HEK293 (cell line): ENCODE results near the gene AKIP1.

Experiments
- CTCF ChIA-PET: fragments of 350-600 bp; formaldehyde crosslinking; extraction: SDS; loops from one replicate; lab custom pipeline; 2021; ENCODE audit warnings: antibody characterized with exemption; lab: Yijun Ruan, JAX
- POLR2A ChIA-PET: fragments of 300-600 bp; formaldehyde crosslinking; extraction: SDS; loops from one replicate; lab custom pipeline; 2020; ENCODE audit warnings: antibody characterized with exemption, inconsistent platforms; lab: Yijun Ruan, JAX
- H3K27ac ChIP-seq: fragments of 200-500 bp; sonication (Bioruptor generic); 2 replicates; pipeline ENCODE4 v1.5.1; 2014; ENCODE audit warnings: low read depth, low read length, control low read depth, inconsistent platforms; ENCODE audit errors: extremely low read depth
- H3K36me3 ChIP-seq, 2 experiments: fragments of 200-500 bp in 1 of 2; sonication (Bioruptor generic) in 1 of 2; 1 replicate in 1 of 2; 2 replicates in 1 of 2; pipeline ENCODE4 v1.5.1; 2014 to 2017; ENCODE audit warnings: inconsistent platforms in 2 of 2, low read length in 2 of 2; ENCODE audit not compliant: control insufficient read depth in 2 of 2, insufficient read depth in 1 of 2
- H3K4me1 ChIP-seq: fragments of 200-500 bp; sonication (Bioruptor generic); 2 replicates; pipeline ENCODE4 v1.5.1; 2014; ENCODE audit warnings: mild to moderate bottlenecking, low read length, inconsistent platforms; ENCODE audit not compliant: control insufficient read depth, insufficient read depth
- H3K4me3 ChIP-seq: 2 replicates; pipeline ENCODE4 v1.5.1; 2011; ENCODE audit warnings: low read depth, mild to moderate bottlenecking, control low read depth, low read length, moderate library complexity
- H3K9me3 ChIP-seq: fragments of 200-500 bp; sonication (Bioruptor generic); 2 replicates; pipeline ENCODE4 v1.5.1; 2014; ENCODE audit warnings: low read depth, low read length, inconsistent platforms; ENCODE audit not compliant: control insufficient read depth, insufficient read depth
- HIC1 ChIP-seq: fragments of 450-650 bp; formaldehyde crosslinking; IDR thresholded peaks from 2 replicates; pipeline ENCODE4 v1.5.1; 2016; ENCODE audit warnings: missing biosample characterization, missing genetic modification characterization
- HOXA7 ChIP-seq: sonication (generic); formaldehyde crosslinking; IDR thresholded peaks from 2 replicates; pipeline ENCODE4 v1.8.1; 2022; ENCODE audit warnings: missing genetic modification reagents, borderline replicate concordance
- HOXC10 ChIP-seq: sonication (generic); formaldehyde crosslinking; IDR thresholded peaks from 2 replicates; pipeline ENCODE4 v1.8.1; 2023; ENCODE audit warnings: mild to moderate bottlenecking, missing genetic modification reagents
- KLF1 ChIP-seq: fragments of 450-650 bp; formaldehyde crosslinking; IDR thresholded peaks from 2 replicates; pipeline ENCODE4 v1.5.1; 2016; ENCODE audit warnings: missing biosample characterization, missing genetic modification characterization
- KLF16 ChIP-seq: fragments of 450-650 bp; formaldehyde crosslinking; IDR thresholded peaks from 2 replicates; pipeline ENCODE4 v1.5.1; 2017; ENCODE audit warnings: missing biosample characterization, missing genetic modification characterization
- KLF17 ChIP-seq: fragments of 450-650 bp; formaldehyde crosslinking; IDR thresholded peaks from 2 replicates; pipeline ENCODE4 v1.5.1; 2016; ENCODE audit warnings: missing biosample characterization, missing genetic modification characterization
- KLF7 ChIP-seq: fragments of 450-650 bp; formaldehyde crosslinking; IDR thresholded peaks from 2 replicates; pipeline ENCODE4 v1.5.1; 2016; ENCODE audit warnings: missing biosample characterization, missing genetic modification characterization, borderline replicate concordance
- MEIS1 ChIP-seq: sonication (generic); formaldehyde crosslinking; IDR thresholded peaks from 2 replicates; pipeline ENCODE4 v1.8.1; 2022; ENCODE audit warnings: missing genetic modification reagents, mild to moderate bottlenecking, borderline replicate concordance
- PRDM1 ChIP-seq: fragments of 450-650 bp; formaldehyde crosslinking; IDR thresholded peaks from 2 replicates; pipeline ENCODE4; 2016; ENCODE audit warnings: missing biosample characterization, missing genetic modification characterization
- SCRT2 ChIP-seq: fragments of 450-650 bp; formaldehyde crosslinking; IDR thresholded peaks from 2 replicates; pipeline ENCODE4 v1.5.1; 2016; ENCODE audit warnings: missing biosample characterization, missing genetic modification characterization
- ZFP37 ChIP-seq: fragments of 450-650 bp; formaldehyde crosslinking; IDR thresholded peaks from 2 replicates; pipeline ENCODE4 v1.5.1; 2016; ENCODE audit warnings: missing biosample characterization, missing genetic modification characterization
- ZNF133 ChIP-seq: fragments of 450-650 bp; formaldehyde crosslinking; IDR thresholded peaks from 2 replicates; pipeline ENCODE4 v1.5.1; 2016; ENCODE audit warnings: missing biosample characterization, missing genetic modification characterization
- ZNF148 ChIP-seq: fragments of 450-650 bp; formaldehyde crosslinking; IDR thresholded peaks from 2 replicates; pipeline ENCODE4 v1.5.0; 2017; ENCODE audit warnings: missing biosample characterization, missing genetic modification characterization, borderline replicate concordance
- ZNF184 ChIP-seq: fragments of 450-650 bp; IDR thresholded peaks from 2 replicates; pipeline ENCODE4 v1.5.1; 2018; ENCODE audit warnings: missing biosample characterization, mild to moderate bottlenecking, missing genetic modification characterization
- ZNF26 ChIP-seq: fragments of 450-650 bp; formaldehyde crosslinking; IDR thresholded peaks from 2 replicates; pipeline ENCODE4 v1.5.1; 2016; ENCODE audit warnings: missing biosample characterization, missing genetic modification characterization
- ZNF274 ChIP-seq, 2 experiments: fragments of 200-500 bp in 1 of 2; fragments of 450-650 bp in 1 of 2; sonication (Bioruptor generic) in 1 of 2; formaldehyde crosslinking in 1 of 2; IDR thresholded peaks; 2 replicates each; pipeline versions ENCODE4 v1.5.1 to v1.6.1; 2014 to 2016; ENCODE audit warnings: borderline replicate concordance in 1 of 2, inconsistent platforms in 1 of 2, low read length in 1 of 2, missing biosample characterization in 1 of 2, missing genetic modification characterization in 1 of 2
- ZNF280C ChIP-seq: fragments of 450-650 bp; formaldehyde crosslinking; IDR thresholded peaks from 2 replicates; pipeline ENCODE4 v1.5.1; 2016; ENCODE audit warnings: missing biosample characterization, missing genetic modification characterization
- ZNF501 ChIP-seq: fragments of 450-650 bp; formaldehyde crosslinking; IDR thresholded peaks from 2 replicates; pipeline ENCODE4 v1.5.1; 2016; ENCODE audit warnings: missing biosample characterization, missing genetic modification characterization
- ZNF585B ChIP-seq: fragments of 450-650 bp; formaldehyde crosslinking; IDR thresholded peaks from 2 replicates; pipeline ENCODE4 v1.5.1; 2016; ENCODE audit warnings: missing biosample characterization, missing genetic modification characterization
- ZNF600 ChIP-seq: fragments of 450-650 bp; formaldehyde crosslinking; IDR thresholded peaks from 2 replicates; pipeline ENCODE4 v1.5.1; 2016; ENCODE audit warnings: missing biosample characterization, missing genetic modification characterization
- ZNF704 ChIP-seq: fragments of 450-650 bp; formaldehyde crosslinking; IDR thresholded peaks from 2 replicates; pipeline ENCODE4 v1.5.1; 2016; ENCODE audit warnings: missing biosample characterization, missing genetic modification characterization
- ZNF776 ChIP-seq: fragments of 450-650 bp; formaldehyde crosslinking; IDR thresholded peaks from 2 replicates; pipeline ENCODE4 v1.5.0; 2017; ENCODE audit warnings: missing biosample characterization, missing genetic modification characterization, borderline replicate concordance

Gene AKIP1

GRCh38 chr11:8963569-8964323 lies 52.8 kb downstream of the AKIP1 start (continued):
- TF ChIP-seq HIC1 (tag by site-specific recombination) (peak; percentile 22; the same call in 1 of the 2 replicates), HOXC10 (CRISPR knock-in tag) (no peak), ZNF26 (tag by site-specific recombination) (no peak)

- ChIA-PET CTCF (interaction anchor here (0.6 kb wide), 2 partner anchors 89 to 736 kb away, joined by 3 to 6 read pairs; no protein-coding TSS in a partner anchor), POLR2A (interaction anchor here (0.6 to 2.1 kb wide), 13 partner anchors 11 to 608 kb away, joined by 3 to 21 read pairs (median 4); partner anchors contain the start of genes AKIP1, NRIP3, RPL27A and STK33)
- Histone ChIP-seq H3K9me3 (no peaks in the 10 kb centered on the region), H3K4me3 (peak within 1 kb of the TSS; percentile 89), H3K27ac (peak within 1 kb of the TSS; percentile 77), H3K4me1 (no peaks in the 10 kb centered on the region), H3K36me3 (peaks cover 0 to 7% of the 10 kb centered on the region in 2 experiments; a peak in 1 of 3 replicates)
- TF ChIP-seq HOXA7 (CRISPR knock-in tag) (no peak), KLF17 (no peak), ZNF184 (tag by site-specific recombination) (no peak), ZNF501 (peak; percentile 58; the same call in 1 of the 2 replicates), ZNF274 (IDR thresholded peaks at IDR 0.05; ENCODE audit: low read length) (no peak), ZNF274 (tag by site-specific recombination; IDR thresholded peaks at IDR 0.05; ENCODE audit: borderline replicate concordance) (no peak), PRDM1 (tag by site-specific recombination) (no peak), ZNF133 (no peak), KLF1 (peak; percentile 63), SCRT2 (tag by site-specific recombination) (no peak), KLF16 (tag by site-specific recombination) (peak; percentile 68), ZNF148 (no peak), ZNF585B (no peak), ZNF776 (tag by site-specific recombination) (no peak), ZFP37 (tag by site-specific recombination) (no peak; the same call in 1 of the 2 replicates), KLF7 (tag by site-specific recombination) (no peak), MEIS1 (CRISPR knock-in tag) (no peak), ZNF704 (tag by site-specific recombination) (no peak), ZNF280C (tag by site-specific recombination) (no peak), ZNF600 (tag by site-specific recombination) (no peak; the same call in none of the 2 replicates)
Measured at GRCh38 chr11:8964324-8965320, 53.6 kb downstream of the AKIP1 start, which contains the start of gene TMEM9B. Gene TMEM9B (minus strand): TSS chr11:8964442. CDS start chr11:8964313, 129 bp downstream.
